ENCODE data around the gene CTIF.

DNA sequence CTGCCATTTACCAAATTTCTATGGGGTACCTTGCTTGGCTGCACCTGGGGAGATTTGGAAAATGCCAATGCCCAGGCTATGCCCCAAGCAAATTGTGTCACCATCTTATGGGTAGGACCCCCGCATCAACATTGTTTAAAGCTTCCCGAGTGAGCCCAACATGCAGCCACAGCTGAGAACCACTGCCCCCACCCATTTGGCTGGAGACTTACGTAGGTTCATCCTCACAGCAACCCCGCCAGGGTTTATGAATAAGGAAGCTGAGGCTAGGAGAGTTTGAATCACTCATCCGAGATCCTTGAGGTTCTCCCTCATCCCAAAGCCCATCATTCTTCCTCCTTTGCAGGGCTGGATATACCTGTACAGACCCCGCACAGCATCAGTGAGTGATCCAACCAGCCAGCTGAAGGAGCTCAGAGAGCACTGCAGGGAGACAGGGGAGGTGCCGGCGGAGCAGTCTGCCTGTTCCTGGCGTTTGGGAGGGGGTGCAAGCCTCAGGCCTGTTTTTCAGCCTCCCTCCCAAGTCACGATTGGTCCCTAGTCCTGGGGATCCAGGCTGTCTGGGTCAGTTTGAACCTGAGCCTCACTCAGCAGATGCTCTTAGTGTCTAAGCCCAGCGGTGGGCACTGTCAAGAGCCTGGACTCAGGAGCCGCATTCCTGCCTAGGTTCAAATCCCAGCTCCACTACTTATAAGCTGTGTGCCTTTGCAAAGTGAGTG is 247.1 kb downstream of the CTIF start:
- TF ChIP-seq CTCF (IDR thresholded peaks at IDR 0.05) (no peak), POLR2A (IDR thresholded peaks at IDR 0.05) (no peak)
